Left lung (tissue), 10 donors: ENCODE measurements around the gene FILIP1L. TPM values are rescaled to one million over a fixed set of nuclear protein-coding genes. Genes with fewer than 3 reads are reported as not detected.
A peak's percentile ranks its signal among the peaks of the same experiment; 100 is the strongest.

Experiments
- ATAC-seq: fragments of 200-7000 bp; cut with Tn5 transposase; one replicate; pipeline ENCODE4 v1.9.1; 2020; ENCODE audit warnings: moderate library complexity
- DNase-seq, 4 donors: peaks; one replicate each; pipeline ENCODE4 v3.0.0-alpha.2; 2013 to 2020
- H3K27ac ChIP-seq, 2 donors: fragments of 200-600 bp; sonication (generic) in 1 of 2; one replicate each; pipeline versions ENCODE4 v1.5.0 to v1.8.0; 2020 to 2021
- H3K27me3 ChIP-seq, 2 donors: fragments of 200-600 bp; sonication (generic) in 1 of 2; one replicate each; pipeline versions ENCODE4 v1.5.0 to v1.8.0; 2020 to 2021
- H3K36me3 ChIP-seq, 2 donors: fragments of 200-600 bp; sonication (generic) in 1 of 2; one replicate each; pipeline versions ENCODE4 v1.5.0 to v1.8.0; 2020 to 2021
- H3K4me1 ChIP-seq, 2 donors: fragments of 200-600 bp; one replicate each; pipeline ENCODE4 v1.8.0; 2021
- H3K4me3 ChIP-seq, 2 donors: fragments of 200-600 bp; sonication (generic) in 1 of 2; one replicate each; pipeline versions ENCODE4 v1.5.0 to v1.8.0; 2020 to 2021; ENCODE audit warnings: mild to moderate bottlenecking in 1 of 2
- H3K9me3 ChIP-seq, 2 donors: fragments of 200-600 bp; sonication (generic) in 1 of 2; one replicate each; pipeline versions ENCODE4 v1.5.0 to v1.8.0; 2020 to 2021
- intact Hi-C, 2 donors: fragments of 100-400 bp; cut with DNase I; formaldehyde crosslinking; loops; one replicate each; pipeline versions ENCODE4 v1.11.2 to v1.14.2; 2022
- polyA plus RNA-seq, 6 donors: library from polyadenylated mRNA; unstranded; fragments of 120-200 nt; gene quantifications; one replicate each; pipeline ENCODE4 v1.2.1, GENCODE V29; 2013; ENCODE audit not compliant: insufficient read length in 6 of 6
- total RNA-seq, 2 donors: library from RNA; stranded (reverse); fragmentation: NEBNext Ultra II Directional; extraction: Animal tissue kit (Norgen Biotek cat#: 25700); gene quantifications; one replicate each; pipeline ENCODE4 v1.2.1, GENCODE V29; 2021
- TF ChIP-seq, protein P1 (sequence below), 2 donors: fragments of 200-600 bp; sonication (generic) in 1 of 2; IDR thresholded peaks; one replicate each; pipeline versions ENCODE4 v1.5.0 to v1.8.0; 2021; ENCODE audit warnings: antibody characterized with exemption in 2 of 2
- donor health status: DM: no; HTN: yes; CAD: no.
- donor health status: DM: no; HTN: no; CAD: no.

Gene FILIP1L
- total and polyA plus RNA-seq, 8 donors = 10.6 to 68.9 (median 14.8) TPM

DNA sequence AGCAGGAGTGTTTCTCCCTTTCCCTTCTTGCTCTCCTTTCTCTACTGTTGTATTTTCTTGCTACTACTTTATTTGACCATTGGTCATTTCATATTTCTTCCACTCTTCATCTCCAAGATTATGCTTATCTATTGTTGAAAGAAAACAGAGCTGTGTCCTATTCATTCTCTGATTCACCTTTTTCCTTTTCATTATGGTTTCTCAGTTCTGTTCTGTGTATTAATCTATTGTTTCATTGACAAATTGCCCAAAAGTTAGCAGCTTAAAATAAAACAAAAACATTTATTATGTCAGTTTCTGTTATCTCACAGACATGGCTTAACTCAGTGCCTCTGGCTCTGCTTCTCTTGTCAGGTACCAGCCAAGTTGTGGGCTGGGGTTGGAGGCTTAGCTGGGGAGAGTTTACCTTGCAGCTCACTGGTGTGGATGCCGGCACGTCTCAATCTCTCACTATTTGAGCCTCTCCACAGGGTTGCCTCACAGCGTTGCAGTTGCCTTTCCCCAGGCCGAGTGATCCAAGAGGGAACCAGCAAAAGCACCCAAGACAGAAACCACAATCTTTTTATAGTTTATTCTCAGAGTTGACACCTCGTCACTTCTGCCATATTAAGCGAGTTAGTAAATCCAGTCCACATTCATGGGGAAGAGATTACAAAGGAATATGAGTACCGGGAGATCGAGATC is 36.9 kb upstream of the FILIP1L start:
- ATAC-seq = no peak

DNA sequence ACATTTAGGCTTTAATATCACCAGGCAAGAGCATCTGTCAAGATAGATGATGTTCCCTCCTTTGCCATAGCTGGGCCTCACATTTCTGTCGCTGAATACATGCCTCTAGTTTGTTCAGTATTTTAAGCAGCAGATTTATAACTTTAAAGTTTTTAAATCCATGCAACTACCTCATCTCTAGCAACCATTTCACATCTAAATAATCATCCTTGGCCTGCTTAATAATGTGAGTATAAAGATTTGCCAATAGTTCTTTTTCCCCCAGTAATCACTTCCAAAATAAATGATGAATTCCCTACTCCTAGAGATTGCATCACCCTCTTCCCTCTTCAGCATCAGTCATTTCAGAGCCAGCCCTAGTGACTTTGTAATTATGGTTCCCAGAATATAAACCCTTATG is 36.2 kb upstream of the FILIP1L start:
- Histone ChIP-seq H3K4me3 (no peak overlapping the region), H3K27me3 (no peaks in the 10 kb centered on the region), H3K27ac (peak overlapping the region in 1 of 2 donors; percentile 57), H3K4me1 (no peaks in the 10 kb centered on the region), H3K9me3 (peaks cover 0 to 9% of the 10 kb centered on the region in 2 donors), H3K36me3 (peaks cover 0 to 5% of the 10 kb centered on the region in 2 donors)
- intact Hi-C loops = no loop called here
- TF ChIP-seq, protein P1, sequence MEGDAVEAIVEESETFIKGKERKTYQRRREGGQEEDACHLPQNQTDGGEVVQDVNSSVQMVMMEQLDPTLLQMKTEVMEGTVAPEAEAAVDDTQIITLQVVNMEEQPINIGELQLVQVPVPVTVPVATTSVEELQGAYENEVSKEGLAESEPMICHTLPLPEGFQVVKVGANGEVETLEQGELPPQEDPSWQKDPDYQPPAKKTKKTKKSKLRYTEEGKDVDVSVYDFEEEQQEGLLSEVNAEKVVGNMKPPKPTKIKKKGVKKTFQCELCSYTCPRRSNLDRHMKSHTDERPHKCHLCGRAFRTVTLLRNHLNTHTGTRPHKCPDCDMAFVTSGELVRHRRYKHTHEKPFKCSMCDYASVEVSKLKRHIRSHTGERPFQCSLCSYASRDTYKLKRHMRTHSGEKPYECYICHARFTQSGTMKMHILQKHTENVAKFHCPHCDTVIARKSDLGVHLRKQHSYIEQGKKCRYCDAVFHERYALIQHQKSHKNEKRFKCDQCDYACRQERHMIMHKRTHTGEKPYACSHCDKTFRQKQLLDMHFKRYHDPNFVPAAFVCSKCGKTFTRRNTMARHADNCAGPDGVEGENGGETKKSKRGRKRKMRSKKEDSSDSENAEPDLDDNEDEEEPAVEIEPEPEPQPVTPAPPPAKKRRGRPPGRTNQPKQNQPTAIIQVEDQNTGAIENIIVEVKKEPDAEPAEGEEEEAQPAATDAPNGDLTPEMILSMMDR (IDR thresholded peaks at IDR 0.05) = no peak
- ATAC-seq (no peak), DNase-seq (no peak)

More for the DNA sequence above, 36.9 kb upstream of the FILIP1L start:
- Histone ChIP-seq H3K4me1 (no peaks in the 10 kb centered on the region), H3K27me3 (no peaks in the 10 kb centered on the region), H3K27ac (peak overlapping the region in 1 of 2 donors; percentile 57), H3K36me3 (peaks cover 0 to 9% of the 10 kb centered on the region in 2 donors), H3K9me3 (peaks cover 0 to 16% of the 10 kb centered on the region in 2 donors), H3K4me3 (no peak overlapping the region)
- intact Hi-C loops = no loop called here
- TF ChIP-seq, protein P1 (IDR thresholded peaks at IDR 0.05) = no peak
- no peak for DNase-seq

DNA sequence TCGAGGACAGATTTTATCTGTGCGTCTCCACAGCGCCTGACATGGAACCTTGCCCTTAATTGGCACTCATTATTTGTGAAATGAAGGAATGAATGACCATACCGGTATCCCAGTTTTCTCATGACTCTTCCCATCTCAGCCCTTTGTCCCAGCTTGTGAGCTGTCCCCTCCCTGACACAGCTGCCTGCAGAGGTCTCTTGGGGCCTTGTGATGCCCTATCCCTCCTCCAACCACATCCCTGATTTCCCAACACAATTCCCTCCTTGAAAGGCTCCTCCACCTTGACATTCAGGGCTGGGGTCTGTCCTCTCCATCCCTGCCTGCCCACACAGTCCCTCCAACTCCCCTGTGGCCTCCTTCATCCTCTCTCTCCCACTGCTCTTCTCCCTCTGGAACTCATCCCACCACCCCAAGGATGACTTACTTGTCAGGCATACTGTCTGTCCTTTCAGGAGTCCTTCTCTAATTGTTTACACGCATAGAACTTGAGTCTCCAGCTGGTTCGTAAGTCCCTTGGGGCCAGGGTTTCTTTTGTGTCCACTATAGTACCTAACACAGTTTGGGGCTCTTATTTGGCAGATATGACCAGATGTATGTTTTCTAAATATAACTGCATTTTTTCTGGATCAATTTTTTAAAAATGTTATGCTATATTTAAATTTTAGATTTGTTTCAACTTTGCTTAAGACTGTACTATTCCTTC is 35.6 kb upstream of the FILIP1L start:
- no peak for ATAC-seq
- peak overlapping the region in 1 of 2 donors; percentile 33 for H3K27ac ChIP-seq
- no peaks in the 10 kb centered on the region for H3K36me3 ChIP-seq
- no peak overlapping the region for H3K4me3 ChIP-seq
- H3K27me3 ChIP-seq = no peaks in the 10 kb centered on the region
- H3K9me3 ChIP-seq = peaks cover 0 to 3% of the 10 kb centered on the region in 2 donors
- TF ChIP-seq, protein P1 (IDR thresholded peaks at IDR 0.05) = no peak
- no peak for DNase-seq
- intact Hi-C loops = no loop called here
- no peaks in the 10 kb centered on the region for H3K4me1 ChIP-seq

DNA sequence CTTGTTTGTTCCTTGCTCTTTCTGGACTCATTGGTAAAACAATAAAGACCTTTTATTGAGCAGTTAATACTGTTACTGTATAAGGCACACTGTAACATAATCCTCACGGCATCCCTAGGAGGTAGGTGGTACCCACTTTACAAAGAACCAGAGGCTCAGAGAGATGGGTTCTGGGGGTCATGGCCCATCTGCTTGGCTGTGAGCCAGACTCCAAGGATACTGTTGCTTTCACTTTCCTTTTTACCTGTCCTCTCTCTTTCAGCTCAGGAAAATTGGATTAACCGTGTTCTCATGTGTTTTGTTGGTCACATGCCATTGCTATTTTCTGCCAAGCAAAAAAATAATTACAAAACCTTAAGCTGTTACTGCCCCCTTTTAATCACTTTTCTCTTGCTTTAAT is 34.8 kb upstream of the FILIP1L start:
- intact Hi-C loops = no loop called here
- ATAC-seq = no peak
- TF ChIP-seq, protein P1 (IDR thresholded peaks at IDR 0.05) = no peak

DNA sequence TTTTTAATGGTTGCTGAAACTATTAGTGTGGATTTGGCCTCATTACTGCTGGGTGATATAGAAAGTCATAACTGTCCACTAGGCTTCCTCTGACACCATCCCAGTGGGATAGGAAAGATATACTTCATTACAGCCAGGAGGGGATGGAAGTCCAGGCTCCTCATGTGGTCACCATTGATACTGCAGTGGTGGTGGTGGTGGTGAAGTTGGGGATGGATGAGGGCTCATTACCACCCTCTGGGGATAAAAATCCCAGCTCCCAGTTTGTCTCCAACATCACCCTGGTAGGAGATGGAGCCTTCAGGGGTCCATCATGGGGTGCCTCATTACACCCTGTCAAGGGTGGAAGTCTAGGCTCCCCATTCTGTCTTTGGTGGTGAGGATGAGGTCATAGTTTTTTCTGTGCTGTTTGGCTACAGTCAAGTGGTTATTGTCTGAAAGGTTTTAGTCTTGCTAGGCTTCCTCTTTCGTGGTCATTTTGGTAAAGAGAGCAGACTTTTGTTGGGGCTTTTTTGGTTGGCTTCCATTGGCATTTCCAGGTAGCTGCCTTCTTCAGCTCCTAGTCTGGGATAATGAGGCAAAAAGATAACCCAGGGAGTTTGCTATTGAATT is 30.1 kb upstream of the FILIP1L start:
- Histone ChIP-seq H3K36me3 (no peaks in the 10 kb centered on the region), H3K27ac (no peak overlapping the region), H3K4me3 (no peak overlapping the region), H3K9me3 (peaks cover 0 to 14% of the 10 kb centered on the region in 2 donors), H3K27me3 (no peaks in the 10 kb centered on the region), H3K4me1 (no peaks in the 10 kb centered on the region)
- TF ChIP-seq, protein P1 (IDR thresholded peaks at IDR 0.05) = no peak
- ATAC-seq = no peak
- no peak for DNase-seq
- intact Hi-C loops = no loop called here

More for the DNA sequence above, 34.8 kb upstream of the FILIP1L start:
- no peak overlapping the region for H3K4me3 ChIP-seq
- H3K9me3 ChIP-seq = no peaks in the 10 kb centered on the region
- no peak for DNase-seq
- no peaks in the 10 kb centered on the region for H3K27me3 ChIP-seq
- H3K27ac ChIP-seq = no peak overlapping the region
- no peaks in the 10 kb centered on the region for H3K36me3 ChIP-seq
- no peaks in the 10 kb centered on the region for H3K4me1 ChIP-seq
